ENCODE data around the gene RBP2.

The RBP2 gene

GRCh38 chr3:139440639-139441556 lies 35.4 kb downstream of the RBP2 start:
- no peak overlapping the region for H2AK5ac ChIP-seq (ENCODE audit: low read length)
- H4K8ac ChIP-seq (ENCODE audit: low read depth, low read length): no peak overlapping the region
- DNase-seq: peak; percentile 45 to 54
- WGBS (ENCODE audit: extremely low coverage, insufficient coverage, insufficient read length): no CpG with 5 or more reads among the region's 7 CpGs
- H3K9ac ChIP-seq (ENCODE audit: low read length): no peak overlapping the region
- H2BK5ac ChIP-seq (ENCODE audit: low read depth, low read length, poor library complexity): no peak overlapping the region
- H3K79me2 ChIP-seq (ENCODE audit: control insufficient read depth, insufficient read depth, low read length, poor library complexity): no peaks in the 10 kb centered on the region
- H3K18ac ChIP-seq (ENCODE audit: low read length): no peak overlapping the region
- H3K27ac ChIP-seq (ENCODE audit: low read depth, low read length): no peak overlapping the region
- H3K23ac ChIP-seq (ENCODE audit: low read length): no peak overlapping the region
- no peak overlapping the region for H2BK120ac ChIP-seq (ENCODE audit: insufficient read depth, low read length, poor library complexity)
- H3K4me2 ChIP-seq (ENCODE audit: low read length): no peak overlapping the region
- no peaks in the 10 kb centered on the region for H3K4me1 ChIP-seq (ENCODE audit: control insufficient read depth in 1 of 2, insufficient read depth in 2 of 2, low read length in 2 of 2)
- no peak overlapping the region for H3K4ac ChIP-seq (ENCODE audit: low read depth, low read length)
- H3K9me3 ChIP-seq (ENCODE audit: insufficient read depth, low read depth, low read length): no peaks in the 10 kb centered on the region
- no peak overlapping the region for H4K91ac ChIP-seq (ENCODE audit: low read depth, low read length)
- H3K4me3 ChIP-seq (ENCODE audit: low read depth, low read length): no peak overlapping the region
- H3K14ac ChIP-seq (ENCODE audit: low read length): no peak overlapping the region
- no peaks in the 10 kb centered on the region for H3K79me1 ChIP-seq (ENCODE audit: low read length)
- H2AFZ ChIP-seq (ENCODE audit: insufficient read depth, low read length, poor library complexity): no peak overlapping the region
- H3K27me3 ChIP-seq (ENCODE audit: insufficient read depth, low read length): no peaks in the 10 kb centered on the region
- H3K36me3 ChIP-seq (ENCODE audit: control insufficient read depth in 1 of 2, insufficient read depth in 2 of 2, low read length in 2 of 2): no peaks in the 10 kb centered on the region
- H4K12ac ChIP-seq (ENCODE audit: low read depth, low read length): no peak overlapping the region
- H2BK12ac ChIP-seq (ENCODE audit: low read length): no peak overlapping the region

DNA sequence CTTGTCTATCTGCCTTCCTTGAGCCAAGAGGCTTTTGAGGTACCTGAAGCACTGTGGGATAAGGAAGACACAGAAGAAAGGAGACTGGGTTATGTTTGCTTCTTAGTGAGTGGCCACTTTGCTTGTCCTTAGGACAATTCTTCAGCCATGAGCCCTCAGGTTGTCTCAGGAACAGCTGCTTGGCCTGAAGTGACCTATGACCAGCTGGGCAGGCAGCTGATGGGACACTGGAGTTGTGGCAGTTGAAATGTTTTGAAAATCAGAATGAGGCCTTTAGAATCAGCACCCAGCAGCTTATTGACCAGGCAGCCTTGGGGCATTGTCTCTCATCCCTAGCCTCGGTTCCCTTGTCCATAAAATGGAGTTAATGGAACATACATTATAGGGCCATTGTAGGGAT lies 37.0 kb downstream of the RBP2 start:
- H3K4me2 ChIP-seq (ENCODE audit: low read length): no peak overlapping the region
- H3K4me3 ChIP-seq (ENCODE audit: low read depth, low read length): no peak overlapping the region
- H4K91ac ChIP-seq (ENCODE audit: low read depth, low read length): no peak overlapping the region
- no peak overlapping the region for H2BK12ac ChIP-seq (ENCODE audit: low read length)
- no peak overlapping the region for H2AK5ac ChIP-seq (ENCODE audit: low read length)
- H3K9me3 ChIP-seq (ENCODE audit: insufficient read depth, low read depth, low read length): peaks cover 2% of the 10 kb centered on the region
- peak; percentile 93 to 94 for DNase-seq
- H3K9ac ChIP-seq (ENCODE audit: low read length): no peak overlapping the region
- H3K14ac ChIP-seq (ENCODE audit: low read length): no peak overlapping the region
- H3K36me3 ChIP-seq (ENCODE audit: control insufficient read depth in 1 of 2, insufficient read depth in 2 of 2, low read length in 2 of 2): no peaks in the 10 kb centered on the region
- no peaks in the 10 kb centered on the region for H3K27me3 ChIP-seq (ENCODE audit: insufficient read depth, low read length)
- H3K27ac ChIP-seq (ENCODE audit: low read depth, low read length): no peak overlapping the region
- H2BK5ac ChIP-seq (ENCODE audit: low read depth, low read length, poor library complexity): no peak overlapping the region
- WGBS (ENCODE audit: extremely low coverage, insufficient coverage, insufficient read length): no CpG with 5 or more reads among the region's 1 CpG
- no peak overlapping the region for H3K23ac ChIP-seq (ENCODE audit: low read length)
- peaks cover 5 to 12% of the 10 kb centered on the region in 2 experiments for H3K4me1 ChIP-seq (ENCODE audit: control insufficient read depth in 1 of 2, insufficient read depth in 2 of 2, low read length in 2 of 2)
- no peak overlapping the region for H4K8ac ChIP-seq (ENCODE audit: low read depth, low read length)
- H3K79me2 ChIP-seq (ENCODE audit: control insufficient read depth, insufficient read depth, low read length, poor library complexity): no peaks in the 10 kb centered on the region
- H4K12ac ChIP-seq (ENCODE audit: low read depth, low read length): no peak overlapping the region
- H3K18ac ChIP-seq (ENCODE audit: low read length): no peak overlapping the region
- no peak overlapping the region for H3K4ac ChIP-seq (ENCODE audit: low read depth, low read length)
- no peak overlapping the region for H2BK120ac ChIP-seq (ENCODE audit: insufficient read depth, low read length, poor library complexity)
- H2AFZ ChIP-seq (ENCODE audit: insufficient read depth, low read length, poor library complexity): no peak overlapping the region
- H3K79me1 ChIP-seq (ENCODE audit: low read length): no peaks in the 10 kb centered on the region

DNA sequence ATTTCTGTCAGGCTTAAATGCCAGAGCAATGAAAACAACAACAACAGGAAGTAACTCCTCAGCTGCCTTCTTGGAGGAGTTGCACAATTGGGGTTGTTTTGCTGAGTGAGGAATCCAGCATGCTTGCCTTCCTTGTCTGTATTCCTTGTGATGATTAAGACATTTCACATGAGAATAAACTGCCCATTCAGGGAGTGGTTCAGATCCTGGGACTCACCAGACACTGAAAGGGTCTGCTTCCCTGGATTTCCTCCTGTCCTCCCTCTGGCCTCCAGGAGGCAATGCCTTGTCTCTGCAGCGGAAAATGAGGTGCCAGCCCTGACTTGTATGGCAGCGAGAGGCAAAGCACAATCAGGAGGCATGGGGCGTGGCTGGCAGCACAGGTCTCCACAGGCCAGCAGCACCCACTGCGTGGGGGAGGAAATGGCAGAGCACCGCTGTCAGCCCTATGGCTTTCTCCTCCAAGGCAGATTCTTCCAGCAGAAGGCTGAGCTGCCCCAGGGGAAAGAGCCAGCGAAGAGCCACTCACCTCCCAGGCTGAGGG lies 41.5 kb downstream of the RBP2 start:
- H3K18ac ChIP-seq (ENCODE audit: low read length): no peak overlapping the region
- H3K9me3 ChIP-seq (ENCODE audit: insufficient read depth, low read depth, low read length): peaks cover 2% of the 10 kb centered on the region
- peak; percentile 87 to 90 for DNase-seq
- no peaks in the 10 kb centered on the region for H3K27me3 ChIP-seq (ENCODE audit: insufficient read depth, low read length)
- peaks cover 5 to 13% of the 10 kb centered on the region in 2 experiments for H3K4me1 ChIP-seq (ENCODE audit: control insufficient read depth in 1 of 2, insufficient read depth in 2 of 2, low read length in 2 of 2)
- H3K23ac ChIP-seq (ENCODE audit: low read length): no peak overlapping the region
- H3K79me2 ChIP-seq (ENCODE audit: control insufficient read depth, insufficient read depth, low read length, poor library complexity): no peaks in the 10 kb centered on the region
- no peak overlapping the region for H3K9ac ChIP-seq (ENCODE audit: low read length)
- no peak overlapping the region for H3K4ac ChIP-seq (ENCODE audit: low read depth, low read length)
- H2BK5ac ChIP-seq (ENCODE audit: low read depth, low read length, poor library complexity): no peak overlapping the region
- no peak overlapping the region for H2AFZ ChIP-seq (ENCODE audit: insufficient read depth, low read length, poor library complexity)
- no peak overlapping the region for H3K4me3 ChIP-seq (ENCODE audit: low read depth, low read length)
- WGBS (ENCODE audit: extremely low coverage, insufficient coverage, insufficient read length): no CpG with 5 or more reads among the region's 6 CpGs
- H3K4me2 ChIP-seq (ENCODE audit: low read length): no peak overlapping the region
- H3K14ac ChIP-seq (ENCODE audit: low read length): no peak overlapping the region
- H3K36me3 ChIP-seq (ENCODE audit: control insufficient read depth in 1 of 2, insufficient read depth in 2 of 2, low read length in 2 of 2): no peaks in the 10 kb centered on the region
- no peak overlapping the region for H4K12ac ChIP-seq (ENCODE audit: low read depth, low read length)
- no peak overlapping the region for H4K91ac ChIP-seq (ENCODE audit: low read depth, low read length)
- H2AK5ac ChIP-seq (ENCODE audit: low read length): no peak overlapping the region
- no peak overlapping the region for H2BK12ac ChIP-seq (ENCODE audit: low read length)
- H2BK120ac ChIP-seq (ENCODE audit: insufficient read depth, low read length, poor library complexity): no peak overlapping the region
- H4K8ac ChIP-seq (ENCODE audit: low read depth, low read length): no peak overlapping the region
- no peak overlapping the region for H3K27ac ChIP-seq (ENCODE audit: low read depth, low read length)
- H3K79me1 ChIP-seq (ENCODE audit: low read length): no peaks in the 10 kb centered on the region

DNA sequence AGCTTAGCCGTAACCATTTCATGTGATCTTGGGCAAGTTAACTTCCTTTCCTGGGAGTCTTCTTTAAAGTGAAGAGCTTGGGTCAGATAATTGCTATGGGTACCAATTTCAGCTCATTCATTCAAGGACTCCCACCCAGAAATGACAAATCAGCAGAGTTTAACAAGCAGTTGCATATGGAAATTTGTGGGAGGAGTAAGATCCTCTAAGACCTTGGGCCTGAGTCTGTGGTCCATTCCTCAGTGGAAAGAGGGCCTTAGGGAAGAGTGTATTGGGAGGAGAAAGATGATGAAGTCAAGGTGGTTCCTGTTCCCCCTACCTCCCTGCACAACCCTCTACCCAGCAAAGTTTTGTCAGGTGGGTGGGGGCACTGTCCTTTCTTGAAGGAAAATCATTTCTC lies 42.1 kb downstream of the RBP2 start:
- Histone ChIP-seq H4K12ac (ENCODE audit: low read depth, low read length) (no peak overlapping the region), H3K79me2 (ENCODE audit: control insufficient read depth, insufficient read depth, low read length, poor library complexity) (no peaks in the 10 kb centered on the region), H2AFZ (ENCODE audit: insufficient read depth, low read length, poor library complexity) (no peak overlapping the region), H2BK5ac (ENCODE audit: low read depth, low read length, poor library complexity) (no peak overlapping the region), H3K79me1 (ENCODE audit: low read length) (no peaks in the 10 kb centered on the region), H3K14ac (ENCODE audit: low read length) (no peak overlapping the region), H3K18ac (ENCODE audit: low read length) (no peak overlapping the region), H3K9ac (ENCODE audit: low read length) (no peak overlapping the region), H3K4me3 (ENCODE audit: low read depth, low read length) (no peak overlapping the region), H3K4me2 (ENCODE audit: low read length) (no peak overlapping the region), H4K8ac (ENCODE audit: low read depth, low read length) (no peak overlapping the region), H2BK120ac (ENCODE audit: insufficient read depth, low read length, poor library complexity) (no peak overlapping the region), H2BK12ac (ENCODE audit: low read length) (no peak overlapping the region), H4K91ac (ENCODE audit: low read depth, low read length) (no peak overlapping the region), H3K27ac (ENCODE audit: low read depth, low read length) (no peak overlapping the region), H3K36me3 (ENCODE audit: control insufficient read depth in 1 of 2, insufficient read depth in 2 of 2, low read length in 2 of 2) (no peaks in the 10 kb centered on the region), H3K9me3 (ENCODE audit: insufficient read depth, low read depth, low read length) (peaks cover 2% of the 10 kb centered on the region), H2AK5ac (ENCODE audit: low read length) (no peak overlapping the region), H3K4ac (ENCODE audit: low read depth, low read length) (no peak overlapping the region), H3K4me1 (ENCODE audit: control insufficient read depth in 1 of 2, insufficient read depth in 2 of 2, low read length in 2 of 2) (peaks cover 5 to 13% of the 10 kb centered on the region in 2 experiments), H3K23ac (ENCODE audit: low read length) (no peak overlapping the region), H3K27me3 (ENCODE audit: insufficient read depth, low read length) (no peaks in the 10 kb centered on the region)
- no peak for DNase-seq
- no CpG with 5 or more reads among the region's 1 CpG for WGBS (ENCODE audit: extremely low coverage, insufficient coverage, insufficient read length)

Data from trophoblast cell (in vitro differentiated cells and primary cell).